NCI-H2227 (cell line): ENCODE measurements around the gene INMT.
"Not testable (repeated sequence)": the region's sequence is repeated elsewhere in the genome, so short reads cannot be mapped to it uniquely, and the experiment has no call there.

ENCODE experiments used
- DNase-seq: peaks from one replicate; lab custom pipeline; 2025; ENCODE audit not compliant: unreplicated experiment; lab: John Stamatoyannopoulos, UW

The INMT gene

DNA sequence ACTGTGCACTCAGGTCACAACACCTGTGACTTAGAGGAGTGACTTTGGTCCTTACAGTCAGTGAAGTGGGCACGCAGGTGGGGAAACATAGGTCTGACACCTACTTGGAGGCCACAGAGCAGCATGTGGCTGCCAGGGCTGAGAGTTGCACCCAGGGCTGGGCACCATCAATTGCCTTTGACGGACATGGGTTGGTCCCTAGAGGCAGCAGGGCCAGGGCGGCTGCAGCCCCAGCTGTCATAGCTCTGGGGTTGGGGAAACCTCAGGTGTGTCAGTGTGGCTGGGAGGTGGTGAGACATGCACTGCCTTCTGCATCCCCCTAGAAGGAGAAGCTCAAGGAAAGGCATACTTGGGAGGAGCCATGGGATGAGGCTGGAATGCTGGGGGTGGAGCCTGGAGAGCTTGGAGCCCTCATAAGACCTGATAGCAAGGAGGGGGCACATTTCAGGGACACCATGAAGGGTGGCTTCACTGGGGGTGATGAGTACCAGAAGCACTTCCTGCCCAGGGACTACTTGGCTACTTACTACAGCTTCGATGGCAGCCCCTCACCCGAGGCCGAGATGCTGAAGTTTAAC lies at the start of gene INMT:
TSS of gene INMT (plus strand) at position 440 of the 578 bp plus-strand sequence. CDS start at position 456, 16 bp downstream.
- no peak for DNase-seq

DNA sequence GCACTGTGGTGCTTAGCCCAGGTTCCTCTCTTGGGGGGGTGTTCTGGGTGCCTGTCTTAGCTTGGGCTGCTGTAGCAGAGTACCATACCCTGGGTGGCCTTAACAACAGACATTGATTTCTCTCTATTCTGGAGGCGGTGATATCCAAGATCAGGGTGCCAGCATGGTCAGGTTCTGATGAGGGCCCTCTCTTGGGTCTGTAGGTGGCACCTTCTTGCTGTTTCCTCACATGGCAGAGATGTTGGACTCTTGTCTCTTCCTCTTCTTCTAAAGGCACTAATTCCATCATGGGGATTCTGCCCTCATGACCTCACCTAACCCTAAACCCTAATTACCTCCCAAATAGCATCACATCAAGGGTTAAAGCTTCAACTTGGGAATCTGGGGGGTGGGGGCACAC lies 49.7 kb upstream of the INMT start:
- no peak for DNase-seq

DNA sequence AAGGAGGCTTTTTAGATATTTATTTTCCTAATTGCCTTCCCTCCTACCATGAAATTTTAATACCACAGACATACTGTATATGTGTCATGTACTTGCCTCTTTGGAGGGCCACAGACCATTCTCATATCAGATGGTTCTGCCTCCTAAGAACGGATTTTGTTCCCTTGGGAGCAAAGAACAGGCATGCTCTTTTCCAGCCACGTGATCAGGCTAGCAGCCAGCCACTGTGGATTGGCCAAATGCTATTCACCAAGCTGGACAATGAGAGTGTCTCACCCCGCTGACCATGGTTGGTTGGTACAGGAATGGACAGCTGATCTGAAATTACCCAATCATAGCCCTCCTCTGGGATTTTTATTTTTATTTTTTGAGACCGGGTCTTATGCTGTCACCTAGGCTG lies 48.2 kb upstream of the INMT start:
- DNase-seq = no peak

DNA sequence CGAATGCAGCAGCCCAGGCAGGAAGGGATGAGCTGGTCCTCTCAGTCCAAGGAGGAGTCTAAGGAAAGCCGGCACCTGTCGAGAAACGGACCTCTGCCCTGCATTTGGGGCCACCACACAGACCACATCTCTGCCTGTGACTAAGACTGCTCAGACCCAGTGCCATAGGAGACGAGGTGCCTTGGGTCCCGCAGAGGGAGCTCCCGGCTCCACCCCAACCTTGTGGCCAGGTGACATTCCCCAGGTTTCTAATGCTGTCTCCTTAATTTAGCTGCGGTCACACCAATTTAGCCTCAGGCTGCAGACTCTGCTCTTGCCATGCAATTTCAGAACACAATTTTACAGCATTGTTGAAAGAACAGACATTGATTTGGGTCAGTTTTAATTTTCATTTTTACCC lies 46.9 kb upstream of the INMT start:
- DNase-seq = no peak

DNA sequence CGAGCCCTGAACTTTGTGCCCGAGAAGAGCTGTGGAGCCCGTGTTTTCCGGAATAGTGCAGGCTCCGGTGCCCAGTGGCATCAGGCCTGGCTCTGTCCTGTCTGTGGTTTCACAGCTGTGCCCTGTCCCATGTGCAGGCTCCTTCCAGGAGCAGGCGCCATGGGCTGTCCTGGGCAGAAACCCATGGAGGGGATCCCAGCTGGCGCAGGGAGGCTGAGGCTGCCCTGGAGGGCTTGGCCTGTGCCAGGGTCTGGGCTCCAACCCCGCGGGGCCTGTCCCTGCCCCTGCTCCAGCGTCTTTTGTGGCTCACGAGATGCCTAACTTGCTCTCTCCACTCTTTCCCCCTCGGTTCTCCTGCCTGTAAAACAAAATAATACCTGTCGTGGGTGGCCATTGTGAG lies 46.3 kb upstream of the INMT start:
- no peak for DNase-seq

DNA sequence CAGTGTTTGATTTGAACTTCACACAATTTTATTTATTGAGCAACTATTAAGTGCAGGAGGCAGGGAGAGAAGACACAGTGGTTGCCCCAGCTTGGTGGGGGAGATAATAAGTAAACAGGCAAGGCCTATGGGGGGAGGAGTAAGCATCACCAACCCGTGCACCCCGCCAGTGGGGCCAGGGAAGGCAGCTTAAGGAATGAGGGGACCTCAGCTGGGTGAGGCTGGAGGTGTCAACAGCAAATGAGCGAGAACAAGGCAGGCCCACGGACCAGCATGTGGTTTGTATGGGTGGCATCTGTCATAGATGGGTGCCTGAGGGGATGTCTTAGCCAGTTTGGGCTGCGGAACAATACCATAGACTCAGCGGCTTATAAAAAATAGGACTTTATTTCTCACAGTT lies 45.6 kb upstream of the INMT start:
- DNase-seq = no peak

DNA sequence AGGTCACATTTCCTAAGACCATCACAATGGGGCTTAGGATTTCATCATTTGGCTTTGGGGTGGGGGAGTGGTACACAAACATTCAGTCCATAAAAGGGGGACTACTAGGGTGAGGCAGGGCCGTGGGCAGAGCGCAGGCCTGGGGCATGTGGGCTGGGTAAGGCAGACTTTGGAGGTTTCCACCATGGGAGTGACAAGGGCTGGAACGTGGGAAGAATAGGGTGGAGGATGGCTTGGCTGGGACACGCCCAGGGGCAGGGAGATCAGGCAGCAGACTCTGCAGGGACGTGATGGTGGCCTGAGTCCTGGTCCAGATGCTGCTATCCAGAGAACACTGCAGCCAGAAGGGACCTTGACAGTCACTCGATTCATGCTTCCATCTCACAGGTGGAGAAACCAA lies 45.0 kb upstream of the INMT start:
- DNase-seq = no peak

DNA sequence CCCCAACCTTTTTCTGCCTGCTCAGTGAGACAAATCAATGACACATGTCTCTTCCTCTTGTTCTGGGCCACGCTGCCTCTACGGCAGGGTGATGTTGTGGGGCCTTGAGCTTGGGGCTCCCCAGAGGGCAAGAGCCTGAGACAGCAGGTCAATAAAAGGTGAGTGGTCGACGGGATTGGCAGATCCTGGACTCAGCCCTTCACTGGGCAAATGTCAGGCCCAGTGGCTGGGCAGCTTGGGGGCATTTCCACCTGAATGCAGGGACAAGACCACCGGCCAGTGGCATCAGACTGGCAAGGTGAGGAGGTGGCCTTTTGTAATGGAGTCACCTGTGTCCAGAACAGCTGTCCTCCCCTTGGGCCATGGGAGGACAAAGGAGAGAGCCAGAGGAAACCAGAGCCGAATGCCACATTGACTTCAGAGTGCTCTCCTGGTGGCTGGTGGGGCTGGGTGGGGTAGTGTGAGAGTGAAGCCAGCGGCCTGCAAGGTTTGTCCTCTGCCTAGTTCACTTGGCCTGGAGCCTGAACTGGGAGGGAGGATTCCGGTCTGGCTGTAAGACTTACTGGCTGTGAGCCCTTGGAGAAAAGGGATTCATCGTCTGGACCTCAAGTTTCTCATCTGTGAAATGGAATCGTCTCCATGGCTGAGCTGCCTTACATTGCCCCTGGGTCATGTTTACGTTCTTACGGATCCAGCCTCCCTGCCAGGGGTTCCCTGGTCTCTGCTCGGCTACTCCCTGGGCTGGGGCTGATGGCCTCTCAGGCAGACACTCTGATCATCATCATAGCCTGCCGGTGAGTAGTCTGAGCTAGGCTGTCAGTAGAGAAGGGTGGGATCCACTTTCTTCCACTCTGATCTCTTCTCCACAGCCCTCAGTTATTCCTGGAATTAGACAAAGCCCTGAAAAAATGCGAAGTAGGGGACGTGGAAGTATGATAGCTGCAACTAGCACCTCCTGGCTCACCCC lies 44.3 kb upstream of the INMT start:
- DNase-seq = no peak

DNA sequence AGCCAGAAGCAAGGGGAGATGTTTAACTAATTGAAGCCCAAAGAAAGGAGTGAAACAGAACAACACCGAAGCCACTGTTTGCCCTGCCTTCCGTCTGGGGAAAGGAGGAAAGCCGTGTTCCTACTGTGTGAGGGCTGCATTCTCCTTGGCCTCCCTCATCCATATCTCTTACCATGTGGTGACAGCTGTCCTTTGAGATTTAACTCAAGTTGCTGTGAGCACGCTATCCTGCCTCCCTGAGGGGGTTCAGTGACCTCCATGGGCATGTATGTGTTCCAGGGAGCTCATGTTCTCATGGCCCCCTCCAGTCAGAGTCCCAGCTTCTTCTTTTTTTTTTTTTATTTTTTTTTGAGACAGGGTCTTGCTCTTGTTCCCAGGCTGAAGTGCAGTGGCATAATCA lies 43.5 kb upstream of the INMT start:
- no peak for DNase-seq

DNA sequence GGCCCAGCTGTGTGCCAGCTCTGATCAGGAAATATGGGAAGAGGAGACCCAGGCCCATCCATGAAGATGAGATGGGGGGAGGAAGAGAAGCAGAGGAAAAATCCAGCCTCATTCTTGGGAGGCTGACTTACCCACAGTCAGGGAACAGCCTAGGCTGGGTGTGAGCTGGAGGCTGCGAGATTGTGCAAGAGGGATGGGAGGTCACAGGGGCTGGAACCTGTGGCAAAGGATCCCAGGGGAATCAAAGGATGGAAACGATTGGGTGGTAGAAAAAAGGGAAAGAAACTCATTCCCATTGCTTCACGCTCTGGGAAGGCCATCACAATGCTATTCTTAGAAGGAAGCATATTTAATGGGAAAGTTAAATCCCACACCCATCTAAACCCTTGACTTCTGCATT lies 43.0 kb upstream of the INMT start:
- DNase-seq = no peak

DNA sequence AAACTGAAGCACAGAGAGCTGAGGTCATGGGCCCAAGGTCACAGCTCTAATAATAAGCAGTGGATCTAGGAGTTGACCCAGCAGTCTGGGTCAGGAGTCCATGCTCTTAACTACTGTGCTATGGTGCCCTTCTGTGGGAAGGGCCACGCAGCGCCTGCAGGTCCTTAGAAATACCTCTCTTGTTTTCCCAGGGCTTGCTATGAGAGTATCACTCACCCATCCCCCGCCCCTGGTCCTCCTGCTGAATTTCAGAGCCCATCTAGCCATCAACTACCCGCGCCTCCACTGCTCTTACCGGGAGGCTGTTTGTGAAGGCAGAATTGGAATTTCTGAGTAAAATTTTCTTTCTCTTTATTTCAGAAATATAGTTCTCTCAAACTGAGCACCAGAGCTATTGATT lies 42.4 kb upstream of the INMT start:
- DNase-seq = peak; percentile 28

DNA sequence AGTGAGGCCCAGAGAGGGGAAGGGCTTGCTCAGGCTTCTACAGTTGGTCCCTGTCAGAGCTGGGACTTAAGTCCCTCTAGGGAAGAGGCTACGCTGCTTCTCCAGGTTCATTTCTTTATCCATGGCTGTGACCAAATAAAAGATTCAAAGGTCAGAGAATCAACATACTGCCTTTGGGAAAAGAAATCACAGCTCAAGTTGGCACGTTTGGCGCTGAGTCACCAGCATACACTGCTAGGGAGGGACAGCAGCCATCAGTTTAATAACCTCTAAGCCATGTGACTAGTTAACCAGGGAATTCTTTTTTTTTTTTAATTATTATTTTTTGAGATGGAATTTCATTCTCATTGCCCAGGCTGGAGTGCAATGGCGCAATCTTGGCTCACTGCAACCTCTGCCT lies 41.3 kb upstream of the INMT start:
- DNase-seq = no peak

DNA sequence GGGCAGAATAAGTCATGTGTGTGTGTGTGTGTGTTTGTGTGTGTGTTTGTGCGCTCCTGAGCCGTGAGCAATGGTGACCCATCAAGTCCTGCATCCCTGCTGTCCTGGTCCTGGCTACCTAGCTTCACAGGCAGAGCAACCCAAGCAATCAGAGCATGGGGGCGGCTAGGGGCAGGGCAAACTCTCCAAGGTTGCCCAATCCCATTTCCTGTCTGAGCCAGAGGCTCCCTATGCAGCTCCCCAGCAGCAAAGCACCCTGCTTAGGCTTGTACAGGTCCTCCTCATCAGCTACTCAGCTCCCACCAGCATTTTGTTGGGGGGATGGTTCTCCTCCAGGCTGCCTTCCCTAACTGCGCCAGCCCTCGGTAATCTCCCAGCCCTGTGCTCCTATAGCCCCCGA lies 38.5 kb upstream of the INMT start:
- no peak for DNase-seq

DNA sequence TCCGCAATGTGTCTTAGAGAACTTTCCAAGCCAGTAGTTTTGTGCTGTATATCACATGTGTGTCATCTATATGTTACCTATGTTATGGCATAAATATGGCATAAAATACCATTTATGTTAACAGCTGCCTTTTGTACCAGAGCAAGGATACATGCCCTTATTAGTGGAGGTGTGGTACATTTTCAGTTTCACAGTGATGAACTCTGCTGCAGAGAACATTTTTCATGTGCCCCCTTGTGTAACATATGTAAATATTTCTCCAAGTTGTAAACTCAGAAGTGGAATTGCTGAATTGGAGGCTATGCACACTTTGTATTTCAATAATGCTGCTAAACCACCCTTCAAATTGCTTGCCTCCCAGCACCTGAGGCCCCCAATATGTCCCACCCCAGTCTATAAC lies 37.8 kb upstream of the INMT start:
- no peak for DNase-seq

DNA sequence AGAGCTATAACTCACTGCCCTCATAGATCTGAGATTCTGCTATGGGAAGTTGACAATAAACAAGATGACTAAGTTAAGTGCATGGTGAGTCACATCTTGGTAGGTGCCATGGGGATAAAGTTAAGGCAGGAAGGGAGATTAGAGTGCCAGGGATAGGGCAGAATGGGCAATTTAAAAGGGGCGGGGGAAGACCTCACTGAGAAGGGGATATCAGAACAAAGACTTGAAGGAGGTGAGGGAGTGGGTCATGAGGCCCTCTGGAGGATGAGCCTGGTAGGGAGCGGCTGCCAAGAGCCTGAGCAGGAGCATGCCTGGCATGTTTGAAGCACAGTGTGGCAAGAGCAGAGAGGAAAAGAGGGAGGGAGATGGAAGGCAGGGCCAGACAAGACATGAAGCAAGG lies 34.8 kb upstream of the INMT start:
- no peak for DNase-seq

DNA sequence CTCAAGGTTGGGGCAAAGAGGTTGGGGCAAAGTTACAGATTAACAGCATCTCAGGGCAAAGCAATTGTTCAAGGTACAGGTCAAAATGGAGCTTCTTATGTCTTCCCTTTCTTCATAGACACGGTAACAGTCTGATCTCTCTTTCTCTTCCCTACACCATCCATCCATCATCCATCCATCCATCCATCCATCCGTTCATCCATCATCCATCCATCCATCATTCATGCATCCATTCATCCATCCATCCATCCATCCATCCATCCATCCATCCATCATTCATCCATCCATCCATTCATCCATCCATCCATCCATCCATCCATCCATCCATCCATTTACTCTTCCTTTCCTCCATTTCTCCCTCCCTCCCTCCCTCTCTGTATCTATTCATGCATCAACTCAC lies 32.5 kb upstream of the INMT start:
- not testable (repeated sequence) for DNase-seq

DNA sequence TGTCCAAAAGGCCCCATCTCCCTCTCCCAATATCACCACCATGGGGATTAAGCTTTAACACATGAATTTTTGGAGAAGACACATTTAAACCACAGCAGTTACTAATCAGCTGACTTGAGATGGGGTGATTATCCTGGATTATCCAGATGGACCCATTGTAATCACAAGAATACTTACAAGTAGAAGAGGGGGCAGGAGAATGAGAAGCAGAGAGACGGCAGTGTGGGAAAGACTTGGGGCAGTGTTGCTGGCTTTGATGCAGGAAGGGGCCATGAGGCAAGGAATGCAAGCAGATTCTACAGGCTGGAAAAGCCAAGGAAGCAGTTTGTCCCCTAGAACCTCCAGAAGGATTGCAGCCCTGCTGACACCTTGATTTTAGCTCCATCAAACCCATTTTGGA lies 30.7 kb upstream of the INMT start:
- no peak for DNase-seq

DNA sequence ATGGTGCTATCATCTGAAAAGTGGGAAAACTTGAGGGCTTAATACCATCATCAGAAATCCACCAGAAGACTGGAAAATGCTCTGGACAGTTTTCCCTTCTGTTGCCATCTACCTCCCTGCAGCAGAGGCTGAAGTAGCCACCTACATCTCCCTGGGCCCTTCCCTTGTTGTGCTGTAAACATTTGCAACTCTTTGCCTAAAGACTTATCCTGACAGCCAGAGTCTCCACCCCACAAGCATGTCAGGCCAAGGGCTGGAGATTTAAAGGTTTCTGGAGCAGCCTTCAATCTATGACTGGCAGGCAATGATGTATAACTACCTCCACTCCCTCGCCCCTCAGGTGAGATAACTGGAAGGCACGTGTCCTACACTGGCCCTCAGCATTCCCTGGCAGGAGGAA lies 29.7 kb upstream of the INMT start:
- no peak for DNase-seq

DNA sequence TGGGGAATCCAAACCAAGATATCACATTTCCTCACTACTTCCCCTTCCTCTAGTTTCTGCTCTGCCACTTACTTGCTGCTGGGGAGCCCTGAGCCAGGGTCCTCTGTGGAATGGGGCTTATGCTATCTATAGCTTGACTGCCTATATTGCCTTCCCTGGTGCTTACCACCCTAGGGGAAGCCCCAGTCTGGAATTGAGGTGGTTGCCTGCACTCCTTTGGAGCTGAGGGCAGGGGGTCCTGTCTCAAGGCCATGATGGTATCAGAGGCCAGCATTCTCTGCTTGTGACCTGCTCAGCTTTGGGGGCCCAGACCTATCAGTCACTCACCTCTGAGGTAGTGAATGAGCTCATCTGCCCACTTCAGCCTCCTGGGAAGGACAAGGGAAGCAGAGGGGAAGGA lies 29.3 kb upstream of the INMT start:
- no peak for DNase-seq

DNA sequence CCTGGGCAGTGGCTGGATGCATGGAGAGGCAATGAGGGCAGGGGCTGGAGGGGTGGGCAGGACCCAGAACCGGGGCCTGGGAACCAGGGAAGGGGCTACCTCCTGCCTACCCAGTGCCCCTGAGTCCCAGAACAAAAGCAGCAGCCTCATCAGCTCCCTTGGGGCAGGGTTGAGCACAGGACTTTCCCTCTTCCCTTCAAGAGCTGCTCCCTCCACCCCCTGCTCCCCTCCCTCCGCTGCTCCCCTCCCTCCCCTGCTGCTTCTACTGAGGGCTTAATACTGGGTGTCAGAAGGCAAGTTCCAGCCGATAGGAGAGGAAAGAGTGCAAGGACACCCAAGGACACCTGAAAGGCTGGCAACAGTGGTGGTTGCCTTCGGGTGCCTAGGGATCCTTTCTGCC lies 28.2 kb upstream of the INMT start:
- DNase-seq = no peak

DNA sequence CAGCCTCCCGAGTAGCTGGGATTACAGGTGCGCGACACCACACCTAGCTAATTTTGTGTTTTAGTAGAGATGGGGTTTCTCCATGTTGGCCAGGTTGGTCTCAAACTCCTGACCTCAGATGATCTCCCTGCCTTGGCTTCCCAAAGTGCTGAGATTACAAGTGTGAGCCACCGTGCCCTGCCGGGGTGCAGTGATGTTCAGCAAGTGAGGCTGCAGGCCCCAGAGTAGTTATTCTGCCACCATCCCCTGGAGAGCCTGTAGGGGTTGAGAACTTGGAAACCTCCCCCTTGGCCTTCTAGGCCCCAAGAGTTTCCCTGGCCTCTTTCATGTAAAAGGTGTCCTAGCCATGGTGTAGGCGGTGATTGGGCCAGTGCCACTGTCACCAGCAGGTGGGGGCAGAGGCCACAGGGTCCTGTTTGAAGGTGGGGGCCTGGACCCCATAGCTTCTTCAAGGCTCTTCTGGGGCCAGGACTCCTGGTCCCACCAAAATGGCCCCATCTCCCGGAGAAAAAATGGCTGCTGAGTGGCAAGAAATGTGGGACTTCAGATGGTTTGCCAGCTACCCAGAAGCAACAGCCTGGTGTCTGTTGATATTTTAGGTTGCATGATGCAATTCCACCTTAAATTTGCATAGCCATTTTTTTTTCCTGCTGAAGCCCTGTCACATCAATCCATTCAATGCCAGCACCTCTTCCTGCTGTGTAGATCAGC lies 25.5 kb upstream of the INMT start:
- no peak for DNase-seq
